K562 (cell line): ENCODE results near the gene CDKN2AIP. TPM values are rescaled to one million over a fixed set of nuclear protein-coding genes. Genes with fewer than 3 reads are reported as not detected.

ENCODE experiments used
- ARID3B ChIP-seq: fragments of 250-450 bp; sonication (Bioruptor Pico); IDR thresholded peaks from 2 replicates; pipeline ENCODE4 v1.4.0; 2020; ENCODE audit warnings: borderline replicate concordance
- ARID4B ChIP-seq: sonication (generic); formaldehyde crosslinking; IDR thresholded peaks from 2 replicates; pipeline ENCODE4 v1.8.0; 2022; ENCODE audit warnings: mild to moderate bottlenecking, missing genetic modification reagents
- ASH1L ChIP-seq: fragments of 450-650 bp; IDR thresholded peaks from 2 replicates; pipeline ENCODE4 v1.6.1; 2018; ENCODE audit warnings: borderline replicate concordance, mild to moderate bottlenecking, low read depth; ENCODE audit not compliant: partially characterized antibody
- BACH1 ChIP-seq: fragments of 200-800 bp; sonication (Bioruptor generic); IDR thresholded peaks from 2 replicates; pipeline ENCODE4 v1.6.1; 2016; ENCODE audit warnings: missing genetic modification characterization, missing compliant biosample characterization
- CBX2 ChIP-seq: fragments of 200-600 bp; sonication (generic); IDR thresholded peaks from one replicate; pipeline ENCODE4 v1.6.1; 2012; ENCODE audit warnings: mild to moderate bottlenecking, low read length, inconsistent platforms; ENCODE audit not compliant: insufficient read depth, poor library complexity, severe bottlenecking
- CSDE1 ChIP-seq, 2 experiments: fragments of 450-650 bp; IDR thresholded peaks; 2 replicates each; pipeline ENCODE4 v1.6.1; 2016; ENCODE audit warnings: mild to moderate bottlenecking in 1 of 2
- E4F1 ChIP-seq: fragments of 250-450 bp; sonication (Bioruptor Pico); IDR thresholded peaks from 2 replicates; pipeline ENCODE4 v1.5.0; 2021; ENCODE audit warnings: mild to moderate bottlenecking, borderline replicate concordance
- EWSR1 ChIP-seq: fragments of 450-650 bp; IDR thresholded peaks from 2 replicates; pipeline ENCODE4 v1.6.1; 2018; ENCODE audit warnings: borderline replicate concordance, mild to moderate bottlenecking, low read depth, moderate library complexity; ENCODE audit not compliant: partially characterized antibody
- FIP1L1 ChIP-seq: fragments of 200-400 bp; formaldehyde crosslinking; IDR thresholded peaks from 2 replicates; pipeline ENCODE4 v1.6.1; 2018; ENCODE audit warnings: mild to moderate bottlenecking, low read depth, low read length; ENCODE audit not compliant: poor library complexity, severe bottlenecking
- GATA2 ChIP-seq: sonication (generic); formaldehyde crosslinking; IDR thresholded peaks from 2 replicates; pipeline ENCODE4 v1.4.0; 2020; ENCODE audit warnings: mild to moderate bottlenecking, missing genetic modification reagents
- HLTF ChIP-seq: fragments of 450-650 bp; IDR thresholded peaks from 2 replicates; pipeline ENCODE4 v1.6.1; 2016
- IFI16 ChIP-seq: fragments of 250-450 bp; sonication (Bioruptor Pico); IDR thresholded peaks from 2 replicates; pipeline ENCODE4 v2.1.2; 2022; ENCODE audit warnings: mild to moderate bottlenecking, inconsistent platforms
- MTA3 ChIP-seq: fragments of 450-650 bp; formaldehyde crosslinking; IDR thresholded peaks from 2 replicates; pipeline ENCODE4 v1.6.1; 2017; ENCODE audit warnings: mild to moderate bottlenecking, borderline replicate concordance
- SREBF1 ChIP-seq: fragments of 150-350 bp; IDR thresholded peaks from 2 replicates; pipeline ENCODE4 v1.6.1; 2014; ENCODE audit warnings: antibody characterized with exemption, low read depth, low read length, borderline replicate concordance
- ZBTB9 ChIP-seq: fragments of 450-650 bp; formaldehyde crosslinking; IDR thresholded peaks from 2 replicates; pipeline ENCODE4 v1.4.0; 2020; ENCODE audit warnings: mild to moderate bottlenecking, moderate library complexity
- ZNF668 ChIP-seq: fragments of 250-450 bp; sonication (Bioruptor Pico); IDR thresholded peaks from 2 replicates; pipeline ENCODE4 v1.8.0; 2022; ENCODE audit warnings: mild to moderate bottlenecking, inconsistent platforms
- ZNF764 ChIP-seq: fragments of 250-450 bp; sonication (Bioruptor Pico); IDR thresholded peaks from 2 replicates; pipeline ENCODE4 v1.4.0; 2020; ENCODE audit warnings: low read depth, mild to moderate bottlenecking, moderate library complexity
- polyA plus RNA-seq, 8 experiments: library from polyadenylated mRNA; depleted of rRNA in 4 of 8; stranded (reverse) in 5 of 8; unstranded in 3 of 8; fragments of >200 nt; fragmentation: Nextera tagmentation in 2 of 8; fragmentation: Illumina TruSeq in 1 of 8; extraction: Ambion mirVana in 2 of 8; extraction: Trizol in 1 of 8; gene quantifications; 2 replicates each; pipeline versions ENCODE4 v1.2.1 to v1.2.3, GENCODE V29; 2011 to 2014; ENCODE audit warnings: inconsistent platforms in 1 of 8, missing spikeins in 1 of 8
- total RNA-seq, 7 experiments: library from RNA; depleted of rRNA in 6 of 7; stranded (reverse); fragments of >200 nt in 6 of 7; fragmentation: Illumina TruSeq in 2 of 7; extraction: Trizol in 2 of 7; gene quantifications; 2 replicates each; pipeline versions ENCODE4 v1.2.1 to v1.2.3, GENCODE V29; 2011 to 2021; ENCODE audit warnings: low replicate concordance in 1 of 7

CDKN2AIP gene
- total and polyA plus RNA-seq, 9 of the 15 experiments (the other 6 are each of a cell fraction or from before 2014, with no cell fraction given), result 5.9 to 22.0 (median 19.7) TPM

GRCh38 chr4:183407635-183408464 lies 36.6 kb upstream of the CDKN2AIP start (continued):
- TF ChIP-seq EWSR1 (no peak), ZNF668 (CRISPR knock-in tag) (no peak), CBX2 (no peak), ASH1L (peak; percentile 56), FIP1L1 (no peak), ZNF764 (CRISPR knock-in tag) (no peak), GATA2 (no peak), MTA3 (no peak), ARID4B (CRISPR knock-in tag) (no peak), BACH1 (tag) (no peak), E4F1 (CRISPR knock-in tag) (no peak), ZBTB9 (CRISPR knock-in tag) (no peak), ARID3B (CRISPR knock-in tag) (no peak), IFI16 (CRISPR knock-in tag) (no peak), SREBF1 (no peak), HLTF (0 out of 2 replicates have a peak, but pooled peaks have one; percentile 67), CSDE1 (IDR thresholded peaks at IDR 0.05) (peak in 1 of 2 experiments; percentile 61; a peak in 2 of 4 replicates)
